Measurements from ENCODE around the gene CDRT15L2.
A peak's percentile ranks its signal among the peaks of the same experiment; 100 is the strongest.
"Not testable (repeated sequence)": the region's sequence is repeated elsewhere in the genome, so short reads cannot be mapped to it uniquely, and the experiment has no call there.

Gene CDRT15L2

DNA sequence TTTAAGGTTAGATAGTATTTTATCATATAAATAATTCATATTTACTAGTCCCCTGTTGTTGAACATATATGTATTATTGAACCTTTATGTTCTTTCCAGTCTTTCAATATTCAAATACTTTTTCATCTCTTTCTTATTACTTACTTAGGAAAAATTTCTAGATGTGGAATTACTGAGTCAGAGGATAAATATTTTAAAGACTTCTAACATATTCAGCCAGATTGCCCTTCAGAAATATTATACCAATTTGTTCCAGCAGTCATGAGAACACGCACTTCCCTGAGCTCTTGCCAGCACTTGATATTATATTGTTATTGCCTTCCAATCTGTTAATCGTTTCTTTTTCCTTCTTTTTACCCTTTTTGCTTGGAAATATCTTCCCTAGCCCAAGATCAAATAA lies 4.5 kb upstream of the CDRT15L2 start:
- DNase-seq = peak; percentile 39

DNA sequence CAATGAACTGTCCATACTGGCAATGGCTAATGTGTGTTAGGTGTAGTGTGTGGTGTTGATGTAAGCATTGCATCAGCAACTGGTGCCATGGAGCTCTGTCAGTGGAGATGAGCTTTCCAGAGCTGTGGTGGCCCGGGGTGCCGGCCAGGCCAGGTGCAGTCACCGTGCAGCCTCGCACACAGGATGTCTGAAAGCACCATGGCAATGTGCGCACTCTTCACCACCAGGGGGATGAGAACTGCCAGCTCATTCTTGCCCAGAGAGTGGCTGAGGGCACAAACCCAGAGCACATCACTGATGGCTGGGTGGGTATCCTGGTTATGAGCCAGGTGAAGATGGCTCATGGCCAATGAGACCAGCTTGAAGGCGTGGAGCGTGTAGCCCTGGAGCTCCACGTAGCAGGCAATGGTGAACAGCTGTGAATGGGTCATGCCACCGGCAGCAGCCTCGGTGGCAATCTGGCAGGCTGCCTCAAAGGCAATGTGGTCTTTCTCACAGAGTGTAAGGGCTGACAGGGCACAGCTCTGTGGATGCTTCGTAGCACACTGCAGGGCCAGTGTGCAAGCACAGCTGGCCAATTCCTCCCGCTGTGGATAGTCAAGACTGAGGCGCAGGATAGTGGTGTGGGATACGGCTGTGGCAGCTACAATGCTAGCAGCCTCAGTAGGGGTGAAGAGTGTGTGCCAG lies 4.5 kb downstream of the CDRT15L2 start:
- not testable (repeated sequence) for DNase-seq

DNA sequence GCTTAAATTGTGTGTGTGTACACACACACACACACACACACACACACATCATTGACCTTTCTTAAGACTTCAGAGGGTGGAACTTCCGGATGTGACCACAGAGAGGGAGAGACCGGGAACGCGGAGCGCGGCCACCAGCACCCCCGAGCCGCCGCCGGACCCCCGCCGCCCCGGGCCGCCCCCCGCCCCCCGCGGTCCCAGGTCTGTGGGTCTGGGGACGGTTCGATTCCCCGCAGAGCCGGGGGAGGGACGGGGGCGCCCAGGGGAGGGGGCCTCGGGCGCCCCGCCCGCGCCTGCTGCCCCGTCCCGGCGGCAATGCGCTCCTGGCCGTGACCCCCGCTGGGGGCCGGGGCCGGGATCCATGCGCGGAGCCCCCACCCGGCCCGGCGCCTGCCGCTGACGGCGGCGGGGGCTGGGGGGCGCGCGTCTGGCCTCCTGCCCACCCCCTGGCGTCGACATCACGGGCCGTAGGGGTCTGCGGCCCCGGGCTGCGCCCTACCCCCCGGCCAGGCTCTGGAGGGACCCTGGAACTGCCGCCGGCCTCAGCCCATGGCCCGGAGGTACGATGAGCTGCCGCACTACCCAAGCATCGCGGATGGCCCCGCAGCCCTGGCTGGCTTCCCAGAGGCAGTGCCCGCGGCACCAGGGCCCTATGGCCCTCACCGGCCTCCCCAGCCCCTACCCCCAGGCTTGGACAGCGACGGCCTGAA lies 9.4 kb downstream of the CDRT15L2 start:
- DNase-seq = peak; percentile 13

DNA sequence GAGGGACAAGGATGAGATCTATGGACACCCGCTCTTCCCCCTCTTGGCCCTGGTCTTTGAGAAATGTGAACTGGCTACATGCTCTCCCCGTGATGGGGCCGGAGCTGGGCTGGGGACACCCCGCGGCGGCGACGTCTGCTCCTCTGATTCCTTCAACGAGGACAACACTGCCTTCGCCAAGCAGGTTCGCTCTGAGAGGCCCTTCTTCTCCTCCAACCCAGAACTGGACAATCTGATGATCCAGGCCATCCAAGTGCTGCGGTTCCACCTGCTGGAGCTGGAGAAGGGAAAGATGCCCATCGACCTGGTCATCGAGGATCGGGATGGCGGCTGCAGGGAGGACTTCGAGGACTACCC lies 9.9 kb downstream of the CDRT15L2 start:
- not testable (repeated sequence) for DNase-seq

DNA sequence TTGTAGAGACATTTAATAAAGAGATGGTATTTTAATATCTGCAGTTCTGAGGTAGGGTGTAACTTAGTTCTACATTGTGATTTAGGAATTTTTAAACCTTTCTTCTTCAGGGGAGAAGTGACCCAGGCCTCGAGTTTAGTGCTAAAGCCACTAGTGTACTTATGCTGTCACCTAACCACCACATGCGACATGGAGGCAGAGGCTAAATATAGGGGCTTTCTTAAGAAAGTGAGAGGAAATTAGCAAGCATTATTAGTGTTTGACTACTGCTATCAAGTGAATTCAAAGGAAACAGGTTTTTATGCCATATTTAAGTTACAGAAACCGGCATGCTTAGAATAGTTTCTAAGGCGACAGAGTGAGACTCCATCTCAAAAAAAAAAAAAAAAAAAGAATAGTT lies 11.5 kb downstream of the CDRT15L2 start:
- DNase-seq = not testable (repeated sequence)

DNA sequence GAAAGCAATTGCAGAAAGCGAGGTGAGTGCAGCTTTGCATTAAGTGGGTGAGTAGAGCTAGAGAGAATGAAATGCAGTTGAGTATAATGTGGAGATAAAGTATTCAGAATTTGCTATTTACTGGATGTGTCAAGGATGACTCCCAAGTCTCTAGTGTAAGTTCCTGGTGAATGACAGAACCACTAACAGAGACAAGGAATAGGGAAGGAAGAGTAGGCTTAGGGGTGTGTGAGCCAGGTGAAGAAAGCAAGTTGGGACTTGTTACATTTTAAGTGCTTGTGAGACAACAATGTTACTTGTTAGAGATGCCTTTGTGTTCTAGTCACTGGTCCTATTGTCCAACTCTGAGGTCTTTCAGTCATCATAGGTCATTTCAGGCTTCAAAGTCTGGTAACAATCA lies 26.0 kb downstream of the CDRT15L2 start:
- DNase-seq = not testable (repeated sequence)

DNA sequence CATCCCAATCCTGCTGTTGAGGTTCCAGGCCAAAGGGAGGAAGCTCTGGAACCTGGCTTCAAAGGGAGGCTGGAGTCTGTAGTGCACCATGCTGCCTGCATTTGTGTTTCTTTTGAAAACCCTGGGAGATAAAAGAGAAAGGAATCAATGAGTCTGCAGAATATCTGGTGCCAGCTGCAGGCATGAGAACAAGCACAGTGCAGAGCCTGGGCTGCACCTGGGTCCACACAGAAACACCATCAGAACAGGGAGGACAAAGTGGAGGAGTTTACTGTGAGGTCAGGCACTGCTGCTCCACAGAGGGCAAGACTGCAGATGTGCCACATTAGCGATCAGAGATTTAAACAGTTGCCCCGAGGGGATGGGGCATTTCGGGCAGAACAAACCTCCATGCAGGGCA lies 30.0 kb downstream of the CDRT15L2 start:
- DNase-seq = not testable (repeated sequence)

DNA sequence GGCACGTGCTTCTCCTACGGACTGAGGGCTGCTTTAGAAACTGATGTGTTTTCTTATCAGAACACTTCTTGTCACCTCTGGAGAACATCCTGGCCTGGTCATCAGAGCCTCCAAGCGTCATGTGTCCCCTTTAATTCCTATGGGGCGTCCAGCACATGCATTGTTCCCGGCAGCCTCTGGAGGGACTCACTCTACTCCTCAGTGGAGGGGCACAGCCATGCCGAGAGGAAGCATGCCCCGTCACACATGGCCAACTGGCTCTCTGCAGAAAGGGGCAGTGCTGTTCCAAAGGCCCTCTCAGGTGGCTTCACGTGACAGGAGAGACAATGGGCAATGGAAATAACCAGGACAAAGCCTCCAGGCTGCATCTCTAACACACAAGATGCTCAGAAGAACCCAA lies 31.8 kb downstream of the CDRT15L2 start:
- DNase-seq = no peak

DNA sequence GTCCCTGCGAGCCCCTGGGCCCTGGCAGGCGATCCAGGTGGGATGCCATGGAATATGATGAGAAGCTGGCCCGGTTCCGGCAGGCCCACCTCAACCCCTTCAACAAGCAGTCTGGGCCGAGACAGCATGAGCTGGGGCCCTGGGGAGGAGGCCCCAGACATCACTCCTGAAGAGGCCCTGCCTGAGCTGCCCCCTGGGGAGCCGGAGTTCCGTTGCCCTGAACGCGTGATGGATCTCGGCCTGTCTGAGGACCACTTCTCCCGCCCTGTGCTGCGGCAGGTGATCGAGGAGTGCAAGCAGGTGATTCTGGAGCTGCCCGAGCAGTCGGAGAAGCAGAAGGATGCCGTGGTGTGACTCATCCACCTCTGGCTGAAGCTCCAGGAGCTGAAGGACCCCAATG lies 33.1 kb downstream of the CDRT15L2 start:
- no peak for DNase-seq

DNA sequence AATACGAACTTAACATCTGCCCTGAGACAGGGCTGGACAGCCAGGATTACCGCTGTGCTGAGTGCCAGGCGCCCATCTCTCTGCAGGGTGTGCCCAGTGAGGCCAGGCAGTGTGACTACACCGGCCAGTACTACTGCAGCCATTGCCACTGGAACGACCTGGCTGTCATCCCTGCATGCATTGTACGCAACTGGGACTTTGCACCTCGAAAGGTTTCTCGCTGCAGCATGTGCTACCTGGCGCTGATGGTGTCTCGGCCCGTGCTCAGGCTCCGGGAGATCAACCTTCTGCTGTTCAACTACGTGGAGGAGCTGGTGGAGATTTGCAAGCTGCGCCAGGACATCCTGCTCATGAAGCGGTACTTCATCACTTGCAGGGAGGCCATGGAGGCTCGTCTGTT lies 33.7 kb downstream of the CDRT15L2 start:
- DNase-seq = no peak

DNA sequence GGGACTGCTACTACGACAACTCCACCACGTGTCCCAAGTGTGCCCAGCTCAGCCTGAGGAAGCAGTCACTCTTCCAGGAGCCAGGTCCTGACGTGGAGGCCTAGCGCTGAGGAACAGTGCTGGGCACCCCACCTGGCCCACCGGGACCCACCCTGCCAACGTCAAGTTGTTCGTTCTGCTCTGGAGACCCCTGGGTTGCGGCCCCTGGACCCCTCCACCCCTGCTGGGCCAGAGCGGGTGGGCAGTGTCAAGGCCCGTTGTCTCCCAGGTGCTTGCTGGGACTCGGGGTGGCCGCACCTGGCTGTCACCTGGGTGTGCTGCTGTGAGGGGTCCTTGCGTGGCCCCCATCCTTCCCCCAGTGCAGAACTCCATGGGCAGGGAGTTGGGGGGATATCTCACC lies 34.4 kb downstream of the CDRT15L2 start:
- DNase-seq = no peak

DNA sequence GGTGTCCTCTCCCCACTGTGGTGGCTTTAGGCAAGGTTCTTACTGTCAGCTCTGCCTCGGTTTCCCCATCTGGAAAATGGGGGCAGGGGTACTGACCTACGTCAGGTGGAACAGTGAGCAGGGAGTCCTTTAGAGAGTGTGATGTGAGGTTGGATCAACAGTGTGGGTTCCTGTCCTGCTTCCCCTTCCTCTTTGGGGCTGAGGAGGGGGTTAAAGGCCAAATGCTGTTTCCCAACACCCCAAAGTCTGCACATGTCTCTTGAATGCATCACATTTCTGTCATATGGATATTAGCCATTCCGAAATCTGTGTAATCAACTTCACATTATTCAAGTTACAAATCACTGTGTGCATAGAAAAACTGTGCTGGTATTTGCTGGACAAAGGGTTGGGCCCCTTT lies 35.9 kb downstream of the CDRT15L2 start:
- not testable (repeated sequence) for DNase-seq

Data from fibroblast of skin of back (primary cell).